BLaER1 (cell line): Measurements from ENCODE around the gene ZSCAN20.

Experiments used
- H3K27ac ChIP-seq: shearing (Covaris generic); formaldehyde crosslinking; 2 replicates; pipeline ENCODE4 v1.8.1; 2022
- H3K27me3 ChIP-seq: shearing (Covaris generic); formaldehyde crosslinking; 2 replicates; pipeline ENCODE4 v1.8.1; 2022
- H3K36me3 ChIP-seq: shearing (Covaris generic); formaldehyde crosslinking; 2 replicates; pipeline ENCODE4 v1.8.1; 2022
- H3K4me1 ChIP-seq: shearing (Covaris generic); formaldehyde crosslinking; 2 replicates; pipeline ENCODE4 v1.8.1; 2022
- H3K4me2 ChIP-seq: shearing (Covaris generic); formaldehyde crosslinking; 2 replicates; pipeline ENCODE4 v1.8.1; 2022
- H3K4me3 ChIP-seq: shearing (Covaris generic); formaldehyde crosslinking; 2 replicates; pipeline ENCODE4 v1.8.1; 2022
- H3K9ac ChIP-seq: shearing (Covaris generic); formaldehyde crosslinking; 2 replicates; pipeline ENCODE4 v1.8.1; 2022
- H3K9me3 ChIP-seq: shearing (Covaris generic); formaldehyde crosslinking; 2 replicates; pipeline ENCODE4 v1.8.1; 2022
- H4K20me1 ChIP-seq: shearing (Covaris generic); formaldehyde crosslinking; 2 replicates; pipeline ENCODE4 v1.8.1; 2022
- Cebpa-rat ChIP-seq: shearing (Covaris generic); IDR thresholded peaks from 2 replicates; pipeline ENCODE4 v1.8.1; 2022

ZSCAN20 gene

DNA sequence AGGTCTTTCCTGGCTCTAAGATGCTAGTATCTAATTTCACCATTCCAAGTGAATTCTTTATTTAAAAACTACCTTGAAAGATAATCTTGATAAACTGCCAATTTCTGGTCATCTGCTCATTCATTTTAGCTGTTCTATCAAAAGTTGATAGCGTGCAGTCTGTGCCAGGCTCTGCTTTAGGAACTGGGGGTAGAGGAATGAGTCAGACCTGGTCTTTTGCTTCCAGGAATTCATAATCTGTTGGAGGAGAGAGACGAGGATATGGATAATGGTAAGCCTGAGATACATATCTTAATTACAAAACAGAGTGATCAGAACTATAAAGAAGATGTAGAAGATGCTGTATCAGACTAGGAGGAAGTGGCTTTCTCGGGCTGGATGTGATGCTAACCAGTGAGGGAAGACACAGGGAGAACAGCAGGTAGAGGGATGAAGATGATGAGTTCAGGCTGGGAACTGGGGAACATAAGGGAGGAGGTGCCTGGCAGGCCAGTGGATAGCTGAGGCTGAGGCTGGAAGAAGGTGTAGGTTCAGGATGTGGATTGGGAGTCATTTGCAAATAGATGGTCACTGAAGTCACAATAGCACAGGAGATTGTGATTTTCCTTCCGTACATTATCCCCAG lies 29.3 kb upstream of the ZSCAN20 start:
- Histone ChIP-seq H3K9ac (no peak overlapping the region), H3K36me3 (no peaks in the 10 kb centered on the region), H3K4me3 (no peak overlapping the region), H4K20me1 (no peaks in the 10 kb centered on the region), H3K9me3 (no peaks in the 10 kb centered on the region), H3K27me3 (no peaks in the 10 kb centered on the region), H3K27ac (no peak overlapping the region), H3K4me1 (no peaks in the 10 kb centered on the region), H3K4me2 (no peak overlapping the region)
- TF ChIP-seq Cebpa-rat = no peak

DNA sequence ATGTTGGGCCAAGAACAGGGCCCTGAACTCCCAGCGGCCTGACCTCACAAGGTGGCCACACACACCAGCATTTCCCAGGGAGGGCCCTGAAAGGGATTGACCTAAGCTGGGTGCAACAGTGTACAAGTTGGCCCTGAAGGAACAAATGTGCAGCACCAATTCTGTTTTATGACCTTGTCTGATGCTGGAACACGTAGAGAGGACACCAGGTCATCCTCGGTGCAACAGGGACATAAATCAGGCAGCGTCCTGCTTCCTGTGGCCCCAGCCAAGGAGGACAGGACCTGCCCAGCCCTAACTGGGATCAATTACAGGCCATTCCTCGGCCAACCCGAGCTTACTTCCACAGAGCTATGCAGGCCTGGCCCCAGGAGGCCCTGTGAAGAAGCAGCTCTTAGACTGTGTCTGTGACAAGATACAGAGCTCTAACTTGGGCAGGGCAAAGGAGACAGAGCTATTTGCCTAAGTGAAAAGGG lies 28.7 kb upstream of the ZSCAN20 start:
- no peaks in the 10 kb centered on the region for H3K9me3 ChIP-seq
- no peak overlapping the region for H3K27ac ChIP-seq
- no peak overlapping the region for H3K4me2 ChIP-seq
- H3K4me1 ChIP-seq = no peaks in the 10 kb centered on the region
- H3K9ac ChIP-seq = no peak overlapping the region
- H3K4me3 ChIP-seq = no peak overlapping the region
- H4K20me1 ChIP-seq = no peaks in the 10 kb centered on the region
- H3K27me3 ChIP-seq = no peaks in the 10 kb centered on the region
- TF ChIP-seq Cebpa-rat = no peak
- H3K36me3 ChIP-seq = no peaks in the 10 kb centered on the region

DNA sequence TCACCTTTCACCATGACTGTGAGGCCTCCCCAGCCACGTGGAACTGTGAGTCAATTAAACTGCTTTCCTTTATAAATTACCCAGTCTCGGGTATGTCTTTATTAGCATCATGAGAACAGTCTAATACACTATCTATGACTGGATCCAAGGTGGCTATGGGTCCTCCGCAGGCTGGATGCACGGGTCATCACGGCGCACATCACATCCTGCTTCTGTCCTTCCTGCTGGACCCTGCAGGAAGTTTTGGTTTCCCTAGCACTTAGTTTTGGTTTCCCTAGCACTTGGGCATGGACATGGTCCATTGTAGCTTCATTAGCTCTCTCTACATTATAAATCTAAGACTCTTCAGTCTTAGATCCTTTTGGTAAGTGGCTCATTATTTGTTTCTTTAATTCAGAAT lies 27.3 kb upstream of the ZSCAN20 start:
- Histone ChIP-seq H3K27ac (no peak overlapping the region), H3K4me2 (no peak overlapping the region), H3K9ac (no peak overlapping the region), H3K36me3 (no peaks in the 10 kb centered on the region), H3K4me3 (no peak overlapping the region), H3K9me3 (no peaks in the 10 kb centered on the region), H3K4me1 (no peaks in the 10 kb centered on the region), H3K27me3 (no peaks in the 10 kb centered on the region), H4K20me1 (no peaks in the 10 kb centered on the region)
- TF ChIP-seq Cebpa-rat = no peak

DNA sequence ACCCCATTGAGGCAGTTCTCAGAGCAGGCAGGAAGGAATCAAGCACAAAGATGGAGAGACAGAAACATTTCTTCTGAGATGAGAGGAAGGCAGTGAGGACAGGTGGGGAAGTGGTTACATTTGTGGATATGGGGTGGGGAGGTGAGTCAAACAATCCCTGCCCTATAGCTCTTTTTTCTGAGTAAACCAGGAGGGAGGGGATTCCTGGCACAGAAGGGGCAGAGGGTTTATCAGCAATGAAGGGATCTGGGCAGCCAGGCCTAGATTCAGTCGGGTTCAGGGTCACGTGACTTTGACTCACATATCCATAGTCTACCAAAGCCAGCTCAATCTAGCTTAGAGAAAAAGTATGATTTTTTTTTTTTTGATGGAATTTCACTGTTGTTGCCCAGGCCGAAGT lies 25.9 kb upstream of the ZSCAN20 start:
- TF ChIP-seq Cebpa-rat = no peak
- no peak overlapping the region for H3K27ac ChIP-seq
- H3K9ac ChIP-seq = no peak overlapping the region
- H3K27me3 ChIP-seq = no peaks in the 10 kb centered on the region
- H3K4me2 ChIP-seq = no peak overlapping the region
- H4K20me1 ChIP-seq = no peaks in the 10 kb centered on the region
- no peaks in the 10 kb centered on the region for H3K4me1 ChIP-seq
- H3K9me3 ChIP-seq = no peaks in the 10 kb centered on the region
- no peak overlapping the region for H3K4me3 ChIP-seq
- H3K36me3 ChIP-seq = no peaks in the 10 kb centered on the region

DNA sequence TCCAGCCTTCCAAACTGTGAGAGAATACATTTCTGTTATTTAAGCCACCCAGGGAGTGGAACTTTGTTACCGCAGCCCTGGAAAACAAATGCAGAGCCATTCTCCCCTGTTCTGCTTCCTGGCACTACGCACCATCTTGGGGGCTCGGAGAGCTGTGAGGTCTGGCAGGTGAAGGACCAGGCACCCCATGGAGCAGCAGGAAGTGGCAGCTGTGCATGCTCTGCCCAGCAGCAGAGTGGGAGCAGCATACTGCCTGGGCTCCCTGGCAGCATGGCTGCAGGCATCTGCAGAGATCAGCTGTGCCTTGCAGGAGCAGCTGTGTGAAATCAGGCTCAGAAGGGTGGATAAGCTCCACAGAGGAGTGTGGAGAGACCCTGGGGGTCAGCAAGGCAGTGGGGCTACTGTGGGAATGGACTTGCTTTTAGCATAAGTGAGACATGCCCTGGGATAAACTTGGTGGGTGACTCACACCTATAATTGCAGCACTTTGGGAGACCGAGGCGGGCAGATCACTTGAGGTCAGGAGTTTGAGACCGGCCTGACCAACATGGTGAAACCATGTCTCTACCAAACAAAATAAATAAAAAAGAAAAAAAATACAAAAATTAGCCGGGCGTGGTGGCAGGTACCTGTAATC lies 17.7 kb upstream of the ZSCAN20 start:
- no peak for TF ChIP-seq Cebpa-rat
- Histone ChIP-seq H3K27ac (no peak overlapping the region), H3K4me3 (no peak overlapping the region), H4K20me1 (no peaks in the 10 kb centered on the region), H3K4me1 (peaks cover 33% of the 10 kb centered on the region), H3K36me3 (no peaks in the 10 kb centered on the region), H3K4me2 (no peak overlapping the region), H3K9me3 (no peaks in the 10 kb centered on the region), H3K9ac (no peak overlapping the region), H3K27me3 (no peaks in the 10 kb centered on the region)

DNA sequence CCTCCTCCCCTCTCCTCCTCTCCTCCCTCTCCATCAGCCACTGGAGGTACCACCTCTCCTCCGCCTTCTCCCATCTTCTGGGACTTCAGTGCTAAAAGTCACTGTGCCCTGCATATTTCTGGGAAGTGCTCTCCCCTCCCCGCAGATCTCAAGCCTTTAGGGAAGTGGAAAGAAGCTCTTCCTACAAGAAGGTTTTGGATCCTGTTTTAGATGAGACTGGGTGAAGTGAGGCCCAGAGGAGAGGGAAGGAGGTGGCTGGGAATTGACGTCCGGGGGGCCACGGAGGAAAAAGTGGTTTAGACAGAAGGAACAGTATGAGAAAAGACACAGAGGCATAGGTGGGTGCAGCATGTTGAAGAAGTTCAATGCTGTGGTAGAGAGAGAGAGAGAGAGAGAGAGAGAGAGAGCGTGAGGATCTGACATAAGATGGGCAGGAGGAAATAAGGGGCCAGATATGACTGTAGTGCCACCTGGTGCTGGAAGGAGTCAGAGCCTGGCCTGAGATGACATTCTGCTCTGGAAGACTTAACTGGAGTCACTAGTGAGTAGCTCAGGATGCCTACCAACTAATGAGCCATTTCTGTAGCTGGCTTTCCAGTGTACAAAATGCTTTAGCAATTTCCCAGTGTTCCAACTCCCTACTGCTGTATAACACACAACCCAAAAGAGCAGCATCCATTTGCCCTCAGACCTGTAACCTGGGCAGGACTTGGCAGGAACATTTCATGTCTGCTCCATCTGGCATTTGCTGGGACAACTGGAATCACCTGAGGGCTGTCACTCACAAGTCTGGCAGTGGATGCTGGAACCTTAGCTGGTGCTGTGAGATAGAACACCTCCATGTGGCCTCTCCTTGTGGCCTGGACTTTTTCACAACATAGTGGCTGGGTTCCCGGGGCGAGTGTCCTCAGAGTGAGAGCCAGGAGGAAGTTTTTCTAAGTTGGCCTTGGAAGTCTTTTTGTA lies 16.6 kb upstream of the ZSCAN20 start:
- H3K9ac ChIP-seq = no peak overlapping the region
- no peak overlapping the region for H3K27ac ChIP-seq
- H3K27me3 ChIP-seq = no peaks in the 10 kb centered on the region
- H3K36me3 ChIP-seq = no peaks in the 10 kb centered on the region
- H3K9me3 ChIP-seq = no peaks in the 10 kb centered on the region
- H4K20me1 ChIP-seq = no peaks in the 10 kb centered on the region
- H3K4me1 ChIP-seq = peaks cover 44% of the 10 kb centered on the region
- TF ChIP-seq Cebpa-rat = no peak
- no peak overlapping the region for H3K4me3 ChIP-seq
- H3K4me2 ChIP-seq = peak overlapping the region; percentile 20

DNA sequence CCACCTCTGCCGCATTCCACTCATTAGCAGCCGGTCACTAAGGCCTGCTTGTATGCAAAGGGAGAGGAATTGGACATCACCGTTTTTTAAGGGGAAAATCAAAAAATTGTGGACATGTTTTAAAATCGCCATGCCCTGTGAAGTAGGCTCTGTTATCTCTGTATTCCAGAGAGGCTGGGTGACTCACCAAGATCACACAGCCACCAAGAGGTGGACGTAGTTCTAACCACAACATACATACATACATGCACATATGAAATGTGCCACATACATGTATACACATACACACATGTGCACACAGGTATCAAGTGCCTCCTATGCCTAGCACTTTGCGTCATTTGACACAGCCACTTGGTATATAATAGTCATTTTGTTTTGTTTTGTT lies 16.0 kb upstream of the ZSCAN20 start:
- H3K36me3 ChIP-seq = no peaks in the 10 kb centered on the region
- no peak overlapping the region for H3K9ac ChIP-seq
- H3K9me3 ChIP-seq = no peaks in the 10 kb centered on the region
- no peak overlapping the region for H3K27ac ChIP-seq
- H4K20me1 ChIP-seq = no peaks in the 10 kb centered on the region
- H3K4me3 ChIP-seq = no peak overlapping the region
- no peak overlapping the region for H3K4me2 ChIP-seq
- H3K4me1 ChIP-seq = peaks cover 51% of the 10 kb centered on the region
- no peaks in the 10 kb centered on the region for H3K27me3 ChIP-seq
- no peak for TF ChIP-seq Cebpa-rat

DNA sequence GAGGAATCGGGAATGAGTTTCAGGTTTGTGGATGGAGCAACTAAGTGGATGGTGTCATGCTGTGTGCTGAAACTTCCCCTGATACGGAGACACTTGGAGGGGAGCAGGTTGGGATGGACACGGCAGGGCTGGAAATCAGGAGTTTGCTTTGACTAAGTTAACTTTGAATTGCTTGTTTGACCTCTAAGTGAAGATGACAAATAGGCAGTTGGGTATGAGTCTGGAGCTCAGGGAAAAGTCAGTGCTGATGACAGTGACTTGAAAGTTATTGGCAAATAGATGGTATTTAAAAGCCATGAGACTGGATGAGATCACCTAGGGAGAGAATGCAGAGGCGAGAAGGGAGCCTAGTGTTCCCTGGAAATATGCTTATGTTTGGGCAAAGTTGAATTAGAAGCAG lies 12.8 kb upstream of the ZSCAN20 start:
- peak overlapping the region; percentile 93 for H3K4me2 ChIP-seq
- no peak for TF ChIP-seq Cebpa-rat
- H3K4me1 ChIP-seq = peaks cover 79% of the 10 kb centered on the region
- H3K36me3 ChIP-seq = no peaks in the 10 kb centered on the region
- no peaks in the 10 kb centered on the region for H3K27me3 ChIP-seq
- no peaks in the 10 kb centered on the region for H3K9me3 ChIP-seq
- H3K27ac ChIP-seq = peak overlapping the region; percentile 87
- no peak overlapping the region for H3K9ac ChIP-seq
- H3K4me3 ChIP-seq = no peak overlapping the region
- H4K20me1 ChIP-seq = no peaks in the 10 kb centered on the region

DNA sequence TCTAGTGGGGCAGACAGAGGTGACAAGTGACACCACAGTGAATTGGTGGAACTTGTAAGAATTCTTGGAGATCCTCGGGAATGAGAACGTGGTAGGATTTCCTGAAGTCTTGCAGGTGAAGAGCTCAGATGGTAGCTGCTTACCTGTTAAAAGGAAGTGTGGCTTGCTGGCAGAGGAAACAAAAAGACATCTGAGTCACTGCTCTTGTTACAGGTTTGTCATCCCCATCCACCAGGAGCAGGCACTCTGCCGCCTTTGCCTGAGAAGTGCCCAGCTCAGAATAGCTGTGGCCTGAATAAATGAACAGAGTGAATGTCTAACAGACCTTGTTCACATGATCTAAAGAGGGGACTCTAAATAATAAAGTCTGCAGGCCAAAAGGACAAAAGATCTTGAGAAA lies 12.3 kb upstream of the ZSCAN20 start:
- no peak for TF ChIP-seq Cebpa-rat
- Histone ChIP-seq H3K4me2 (peak overlapping the region; percentile 93), H3K36me3 (no peaks in the 10 kb centered on the region), H4K20me1 (no peaks in the 10 kb centered on the region), H3K27ac (peak overlapping the region; percentile 87), H3K9ac (peak overlapping the region; percentile 69), H3K27me3 (no peaks in the 10 kb centered on the region), H3K9me3 (no peaks in the 10 kb centered on the region), H3K4me1 (peaks cover 81% of the 10 kb centered on the region), H3K4me3 (peak overlapping the region; percentile 50; the same call in 1 of the 2 replicates)
